ENCODE measurements around the gene SAMD11.

The SAMD11 gene

DNA sequence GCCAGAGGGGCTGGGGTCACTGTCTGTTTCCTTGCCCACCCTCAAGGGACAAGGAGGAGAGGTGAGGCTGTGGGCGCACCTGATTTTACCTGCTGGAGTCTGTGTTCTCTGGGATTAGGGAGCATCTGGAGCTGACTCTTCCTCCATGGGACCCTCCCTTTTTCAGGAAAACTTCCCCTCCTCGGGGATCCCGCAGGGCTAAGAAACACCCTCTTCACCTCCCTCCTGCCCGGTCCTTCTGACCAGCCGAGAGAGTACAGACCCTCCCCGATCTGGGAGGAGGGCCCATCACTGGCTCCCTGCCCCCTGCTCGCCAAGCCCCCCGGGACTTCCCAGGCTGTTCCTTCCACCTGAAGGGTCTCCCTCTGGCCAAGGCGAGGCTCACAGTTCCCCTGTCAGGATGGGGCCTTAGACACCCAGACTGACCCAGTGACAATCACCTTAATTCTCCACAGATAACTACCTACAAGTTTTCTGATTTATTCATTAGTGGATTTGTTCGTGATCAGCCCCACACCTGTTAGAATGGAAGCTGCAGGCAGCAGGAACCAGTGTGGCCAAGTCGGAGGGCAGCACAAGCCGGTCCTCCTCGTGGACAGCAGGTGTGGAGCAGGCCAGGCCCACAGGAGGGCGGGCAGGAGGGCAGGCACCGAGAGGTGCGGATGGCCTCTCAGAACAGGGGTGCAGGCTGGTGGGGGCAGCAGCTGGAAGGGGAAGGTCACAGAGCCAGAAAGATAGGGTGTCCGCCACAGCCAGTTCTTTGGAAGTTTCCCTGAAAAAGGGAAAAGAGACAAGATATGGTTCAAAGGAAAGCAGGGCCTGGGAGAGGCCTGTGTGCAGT lies 15.9 kb upstream of the SAMD11 start:
- H3K4me3 ChIP-seq (ENCODE audit: low read depth, low read length), result no peak overlapping the region

DNA sequence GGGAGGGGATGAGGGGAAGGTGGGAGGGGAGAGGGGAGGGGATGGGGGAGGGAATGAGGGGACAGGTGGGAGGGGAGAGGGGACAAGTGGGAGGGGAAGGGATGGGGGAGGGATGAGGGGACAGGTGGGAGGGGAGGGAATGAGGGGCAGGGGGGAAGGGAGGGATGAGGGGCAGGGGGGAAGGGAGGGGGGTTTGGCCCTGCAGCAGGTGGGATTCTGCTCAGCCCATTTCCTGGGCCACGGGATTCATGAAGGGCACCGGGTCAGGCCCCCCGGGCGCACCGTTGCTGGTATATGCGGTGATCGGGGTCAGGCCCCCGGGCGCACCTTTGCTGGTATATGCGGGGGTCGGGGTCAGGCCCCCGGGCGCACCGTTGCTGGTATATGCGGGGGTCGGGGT lies 15.1 kb upstream of the SAMD11 start:
- no peak overlapping the region for H3K4me3 ChIP-seq (ENCODE audit: low read depth, low read length)
- no peak for DNase-seq (ENCODE audit: low read depth)
- TF ChIP-seq, protein P1, sequence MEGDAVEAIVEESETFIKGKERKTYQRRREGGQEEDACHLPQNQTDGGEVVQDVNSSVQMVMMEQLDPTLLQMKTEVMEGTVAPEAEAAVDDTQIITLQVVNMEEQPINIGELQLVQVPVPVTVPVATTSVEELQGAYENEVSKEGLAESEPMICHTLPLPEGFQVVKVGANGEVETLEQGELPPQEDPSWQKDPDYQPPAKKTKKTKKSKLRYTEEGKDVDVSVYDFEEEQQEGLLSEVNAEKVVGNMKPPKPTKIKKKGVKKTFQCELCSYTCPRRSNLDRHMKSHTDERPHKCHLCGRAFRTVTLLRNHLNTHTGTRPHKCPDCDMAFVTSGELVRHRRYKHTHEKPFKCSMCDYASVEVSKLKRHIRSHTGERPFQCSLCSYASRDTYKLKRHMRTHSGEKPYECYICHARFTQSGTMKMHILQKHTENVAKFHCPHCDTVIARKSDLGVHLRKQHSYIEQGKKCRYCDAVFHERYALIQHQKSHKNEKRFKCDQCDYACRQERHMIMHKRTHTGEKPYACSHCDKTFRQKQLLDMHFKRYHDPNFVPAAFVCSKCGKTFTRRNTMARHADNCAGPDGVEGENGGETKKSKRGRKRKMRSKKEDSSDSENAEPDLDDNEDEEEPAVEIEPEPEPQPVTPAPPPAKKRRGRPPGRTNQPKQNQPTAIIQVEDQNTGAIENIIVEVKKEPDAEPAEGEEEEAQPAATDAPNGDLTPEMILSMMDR (IDR thresholded peaks at IDR 0.05; ENCODE audit: insufficient read depth, low read depth, low read length, missing control alignments), result no peak

More for the DNA sequence above, 15.9 kb upstream of the SAMD11 start:
- TF ChIP-seq, protein P1 (IDR thresholded peaks at IDR 0.05; ENCODE audit: insufficient read depth, low read depth, low read length, missing control alignments), result no peak
- no peak for DNase-seq (ENCODE audit: low read depth)

DNA sequence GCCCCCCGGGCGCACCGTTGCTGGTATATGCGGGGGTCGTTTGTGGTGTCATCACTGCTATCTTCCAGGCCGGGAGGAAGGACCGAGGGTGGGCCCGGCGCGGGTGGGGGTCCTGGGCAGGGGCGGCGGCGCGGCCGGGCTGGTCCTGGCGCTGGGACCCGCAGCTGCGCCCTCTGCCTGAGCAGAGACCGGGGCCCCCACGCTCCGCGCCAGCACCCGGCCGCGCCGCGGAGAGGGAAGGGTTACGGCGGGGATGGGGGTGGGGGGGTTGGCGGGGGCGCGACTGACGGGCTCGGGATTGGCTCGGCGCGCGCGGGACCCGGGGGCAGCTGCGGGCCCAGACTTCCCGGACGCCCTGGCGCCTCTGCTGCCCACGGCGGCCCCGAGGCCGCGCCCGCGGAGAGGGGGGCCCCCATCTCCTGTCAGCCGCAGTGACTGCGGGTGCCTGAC lies 13.8 kb upstream of the SAMD11 start:
- H3K4me3 ChIP-seq (ENCODE audit: low read depth, low read length), result no peak overlapping the region
- DNase-seq (ENCODE audit: low read depth), result no peak

DNA sequence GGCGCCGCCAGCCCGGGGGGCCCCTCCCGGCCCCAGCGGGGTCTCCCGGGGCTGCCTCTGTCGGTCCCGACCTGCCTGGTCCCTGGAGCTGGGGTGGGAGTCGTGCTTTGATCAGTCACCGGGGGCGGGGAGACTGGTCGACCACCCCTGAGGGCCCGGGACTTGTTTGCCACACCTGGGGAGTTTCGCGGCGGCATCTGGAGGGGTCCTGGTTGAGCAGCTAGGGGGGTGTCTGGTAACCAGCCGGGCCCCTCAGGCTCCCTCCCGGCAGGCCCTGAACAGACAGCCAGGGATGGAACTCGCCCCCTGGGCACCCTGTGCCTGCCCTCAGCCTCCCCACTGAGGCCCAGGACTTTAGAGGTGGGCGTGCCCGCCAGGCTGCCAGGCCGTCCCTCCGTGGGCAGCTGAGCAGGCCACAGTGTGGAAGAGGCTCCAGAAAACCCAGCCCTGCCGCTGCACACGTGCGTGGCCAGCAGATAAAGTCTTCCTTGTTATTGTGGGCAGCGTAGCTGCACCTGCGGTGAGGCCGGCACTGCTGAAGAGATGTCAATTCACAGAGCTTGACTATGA lies 13.3 kb upstream of the SAMD11 start:
- TF ChIP-seq, protein P1 (IDR thresholded peaks at IDR 0.05; ENCODE audit: insufficient read depth, low read depth, low read length, missing control alignments), result no peak
- H3K4me3 ChIP-seq (ENCODE audit: low read depth, low read length), result no peak overlapping the region
- no peak for DNase-seq (ENCODE audit: low read depth)

More for the DNA sequence above, 13.8 kb upstream of the SAMD11 start:
- TF ChIP-seq, protein P1 (IDR thresholded peaks at IDR 0.05; ENCODE audit: insufficient read depth, low read depth, low read length, missing control alignments), result no peak

DNA sequence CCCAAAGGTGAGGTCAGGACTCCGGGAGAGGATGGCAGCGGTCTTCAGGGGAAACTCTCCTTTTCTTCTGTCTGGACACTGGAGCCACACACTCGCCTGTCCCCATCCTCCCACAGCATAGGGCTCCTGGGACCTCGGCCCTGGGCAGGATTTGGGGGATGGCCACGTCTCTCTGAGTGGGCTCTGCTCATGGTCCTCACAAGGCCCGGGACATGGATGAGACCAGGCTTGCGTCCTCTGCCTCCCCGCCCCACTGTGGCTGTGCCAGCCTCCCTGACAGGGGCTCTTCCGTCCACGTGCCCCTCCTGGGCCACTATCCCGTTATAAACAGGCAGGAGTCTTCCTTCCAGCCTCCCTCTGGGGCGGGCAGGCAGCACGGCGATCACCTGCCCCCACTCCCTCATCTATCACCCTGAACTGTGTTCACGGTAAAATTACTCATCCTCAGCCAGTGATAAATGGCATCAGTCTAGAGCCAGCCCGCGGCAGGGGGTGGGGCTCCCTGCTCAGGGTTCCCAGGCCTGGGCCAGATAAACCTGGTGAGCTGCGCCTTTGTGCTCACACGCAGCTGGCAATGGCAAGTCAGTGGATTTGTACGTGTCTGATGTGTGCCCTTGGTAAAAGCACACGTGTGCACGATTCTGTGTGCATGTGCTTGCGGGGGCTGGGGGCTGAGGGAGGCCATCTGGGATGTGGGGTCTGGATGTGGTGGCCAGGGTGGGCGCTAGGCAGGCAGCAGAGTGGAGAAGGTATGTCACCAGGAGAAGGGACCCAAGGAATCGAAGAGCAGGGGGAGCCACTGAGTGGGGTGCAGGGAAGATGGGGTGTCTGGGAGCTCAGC lies 12.6 kb upstream of the SAMD11 start:
- TF ChIP-seq, protein P1 (IDR thresholded peaks at IDR 0.05; ENCODE audit: insufficient read depth, low read depth, low read length, missing control alignments), result no peak
- no peak overlapping the region for H3K4me3 ChIP-seq (ENCODE audit: low read depth, low read length)
- DNase-seq (ENCODE audit: low read depth), result no peak

DNA sequence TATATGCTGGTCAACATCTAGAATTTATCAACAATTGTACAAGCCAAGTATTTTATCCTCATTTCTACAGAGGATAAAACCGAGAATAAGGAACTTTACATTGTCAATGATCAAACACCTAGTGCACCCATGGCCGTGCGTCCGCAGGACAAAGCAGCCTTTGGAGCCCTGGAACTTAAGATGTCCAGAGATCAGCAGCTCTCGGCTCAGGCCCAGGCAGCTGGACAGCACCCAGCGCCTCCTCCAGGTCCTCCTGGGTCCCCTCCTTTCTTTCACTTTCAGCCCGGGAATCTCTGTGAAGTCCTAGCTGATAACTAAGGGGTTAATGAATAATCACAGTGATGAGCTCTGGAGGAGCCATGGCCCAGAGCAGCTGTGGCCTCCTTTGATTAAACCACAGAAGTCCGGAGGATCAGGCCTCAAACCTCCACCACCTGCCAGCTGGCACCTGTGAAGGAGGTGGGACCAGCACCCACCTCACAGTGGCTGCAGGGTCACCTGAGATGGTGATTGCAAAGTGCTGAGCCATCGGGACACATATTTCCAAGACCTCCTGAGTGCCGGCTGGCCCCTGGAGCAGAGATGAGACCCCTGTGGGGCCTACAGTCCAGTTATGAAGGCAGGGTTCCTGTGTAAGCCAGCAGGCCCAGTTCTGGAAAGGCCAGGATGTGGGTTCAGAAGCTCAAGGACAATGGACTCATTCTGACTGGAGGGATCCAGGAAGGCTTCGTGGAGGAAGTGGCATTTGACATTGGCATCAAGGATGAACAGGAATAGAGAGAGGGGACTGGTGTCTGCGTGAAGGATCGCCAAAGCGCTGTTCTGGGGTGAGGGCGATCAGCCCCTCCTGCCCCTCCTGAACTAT lies 11.6 kb upstream of the SAMD11 start:
- no peak overlapping the region for H3K4me3 ChIP-seq (ENCODE audit: low read depth, low read length)
- DNase-seq (ENCODE audit: low read depth), result no peak
- TF ChIP-seq, protein P1 (IDR thresholded peaks at IDR 0.05; ENCODE audit: insufficient read depth, low read depth, low read length, missing control alignments), result no peak
